B cell (primary cell): ENCODE results near the gene ROPN1B.
"Not testable (repeated sequence)": the region's sequence is repeated elsewhere in the genome, so short reads cannot be mapped to it uniquely, and the experiment has no call there.

Experiments
- CTCF ChIP-seq: fragments of 200-600 bp; IDR thresholded peaks from one replicate; pipeline ENCODE4 v1.8.0; 2022; ENCODE audit warnings: antibody characterized with exemption, mild to moderate bottlenecking
- EZH2 ChIP-seq: IDR thresholded peaks from 2 replicates; pipeline ENCODE4 v1.6.1; 2012; ENCODE audit warnings: borderline replicate concordance, low read depth, mild to moderate bottlenecking, moderate library complexity, low read length; ENCODE audit not compliant: insufficient read depth, poor library complexity, severe bottlenecking

GRCh38 chr3:125920191-125920590, 48.8 kb upstream of the ROPN1B start:
- not testable (repeated sequence) for TF ChIP-seq CTCF, EZH2
